SK-N-SH treated with all-trans-retinoic acid at 6 μM for 48 hours (cell line): Measurements from ENCODE around the gene CEP131.

Experiments
- ATAC-seq: fragments of 200-7000 bp; cut with Tn5 transposase; 3 replicates; pipeline ENCODE4 v1.9.1; 2020; ENCODE audit warnings: mild to moderate bottlenecking, moderate library complexity
- ARNTL ChIP-seq: fragments of 450-650 bp; formaldehyde crosslinking; IDR thresholded peaks from 2 replicates; pipeline ENCODE4 v1.5.0; 2020; ENCODE audit warnings: low read depth, mild to moderate bottlenecking, moderate library complexity, borderline replicate concordance
- BACH2 ChIP-seq: fragments of 250-450 bp; sonication (Bioruptor Pico); IDR thresholded peaks from 2 replicates; pipeline ENCODE4 v1.9.0; 2021; ENCODE audit warnings: mild to moderate bottlenecking, borderline replicate concordance
- CSRNP3 ChIP-seq: fragments of 250-450 bp; sonication (Bioruptor Pico); IDR thresholded peaks from 2 replicates; pipeline ENCODE4 v1.5.1; 2021; ENCODE audit warnings: mild to moderate bottlenecking, moderate library complexity
- ESRRG ChIP-seq: fragments of 250-450 bp; sonication (Bioruptor Pico); IDR thresholded peaks from 2 replicates; pipeline ENCODE4 v1.6.1; 2021; ENCODE audit warnings: mild to moderate bottlenecking
- GLIS3 ChIP-seq: fragments of 250-450 bp; sonication (Bioruptor Pico); IDR thresholded peaks from 2 replicates; pipeline ENCODE4 v1.5.0; 2020; ENCODE audit warnings: mild to moderate bottlenecking, moderate library complexity
- ISL1 ChIP-seq: fragments of 250-450 bp; sonication (Bioruptor Pico); IDR thresholded peaks from 2 replicates; pipeline ENCODE4 v2.1.2; 2022; ENCODE audit warnings: mild to moderate bottlenecking, moderate library complexity
- OSR1 ChIP-seq: fragments of 250-450 bp; sonication (Bioruptor Pico); IDR thresholded peaks from 2 replicates; pipeline ENCODE4 v1.8.0; 2022; ENCODE audit warnings: moderate library complexity, mild to moderate bottlenecking, inconsistent platforms
- PATZ1 ChIP-seq: fragments of 250-450 bp; sonication (Bioruptor Pico); IDR thresholded peaks from 2 replicates; pipeline ENCODE4 v1.8.0; 2020; ENCODE audit warnings: mild to moderate bottlenecking, moderate library complexity, borderline replicate concordance
- POU6F1 ChIP-seq: fragments of 250-450 bp; sonication (Bioruptor Pico); IDR thresholded peaks from 2 replicates; pipeline ENCODE4 v1.8.0; 2021; ENCODE audit warnings: low read depth, mild to moderate bottlenecking, moderate library complexity, borderline replicate concordance
- PPARA ChIP-seq: fragments of 250-450 bp; sonication (Bioruptor Pico); IDR thresholded peaks from 2 replicates; pipeline ENCODE4 v1.5.0; 2020; ENCODE audit warnings: mild to moderate bottlenecking, borderline replicate concordance
- RARB ChIP-seq: fragments of 250-450 bp; sonication (Bioruptor Pico); IDR thresholded peaks from 2 replicates; pipeline ENCODE4 v1.8.0; 2021; ENCODE audit warnings: mild to moderate bottlenecking, moderate library complexity
- SNAI2 ChIP-seq: fragments of 250-450 bp; sonication (Bioruptor Pico); IDR thresholded peaks from 2 replicates; pipeline ENCODE4 v1.5.0; 2020; ENCODE audit warnings: mild to moderate bottlenecking, moderate library complexity
- TCF4 ChIP-seq: fragments of 250-450 bp; sonication (Bioruptor Pico); IDR thresholded peaks from 2 replicates; pipeline ENCODE4 v1.8.0; 2021; ENCODE audit warnings: mild to moderate bottlenecking, moderate library complexity, borderline replicate concordance
- TOX ChIP-seq: fragments of 250-450 bp; sonication (Bioruptor Pico); IDR thresholded peaks from 2 replicates; pipeline ENCODE4 v1.8.0; 2021; ENCODE audit warnings: mild to moderate bottlenecking, moderate library complexity, borderline replicate concordance
- ZC3H10 ChIP-seq: fragments of 250-450 bp; sonication (Bioruptor Pico); IDR thresholded peaks from 2 replicates; pipeline ENCODE4 v1.5.1; 2021; ENCODE audit warnings: mild to moderate bottlenecking, moderate library complexity
- ZFP3 ChIP-seq: fragments of 250-450 bp; sonication (Bioruptor Pico); IDR thresholded peaks from 2 replicates; pipeline ENCODE4 v1.5.0; 2020; ENCODE audit warnings: mild to moderate bottlenecking, moderate library complexity
- ZFP30 ChIP-seq: fragments of 450-650 bp; formaldehyde crosslinking; IDR thresholded peaks from 2 replicates; pipeline ENCODE4 v1.5.0; 2022; ENCODE audit warnings: mild to moderate bottlenecking, moderate library complexity
- ZNF565 ChIP-seq: fragments of 450-650 bp; formaldehyde crosslinking; conservative IDR thresholded peaks from 2 replicates; pipeline ENCODE4 v1.5.0; 2020; ENCODE audit warnings: low read depth, mild to moderate bottlenecking, moderate library complexity
- ZNF70 ChIP-seq: fragments of 450-650 bp; formaldehyde crosslinking; IDR thresholded peaks from 2 replicates; pipeline ENCODE4 v1.5.0; 2020; ENCODE audit warnings: mild to moderate bottlenecking, moderate library complexity
- ZNF8 ChIP-seq: fragments of 450-650 bp; formaldehyde crosslinking; IDR thresholded peaks from 2 replicates; pipeline ENCODE4 v1.5.0; 2020; ENCODE audit warnings: mild to moderate bottlenecking, moderate library complexity
- TF ChIP-seq, protein P1 (sequence below): fragments of 250-450 bp; sonication (Bioruptor Pico); IDR thresholded peaks from 2 replicates; pipeline ENCODE4 v1.5.0; 2020; ENCODE audit warnings: mild to moderate bottlenecking, moderate library complexity
- TF ChIP-seq, protein P2 (sequence below): fragments of 250-450 bp; sonication (Bioruptor Pico); IDR thresholded peaks from 2 replicates; pipeline ENCODE4 v1.5.1; 2020; ENCODE audit warnings: low read depth, mild to moderate bottlenecking, moderate library complexity

Gene CEP131

GRCh38 chr17:81270279-81270678, 47.5 kb upstream of the CEP131 start:
- TF ChIP-seq ISL1 (CRISPR knock-in tag) (no peak), ESRRG (CRISPR knock-in tag) (no peak), BACH2 (no peak), ARNTL (CRISPR knock-in tag) (no peak)
- TF ChIP-seq, protein P1, sequence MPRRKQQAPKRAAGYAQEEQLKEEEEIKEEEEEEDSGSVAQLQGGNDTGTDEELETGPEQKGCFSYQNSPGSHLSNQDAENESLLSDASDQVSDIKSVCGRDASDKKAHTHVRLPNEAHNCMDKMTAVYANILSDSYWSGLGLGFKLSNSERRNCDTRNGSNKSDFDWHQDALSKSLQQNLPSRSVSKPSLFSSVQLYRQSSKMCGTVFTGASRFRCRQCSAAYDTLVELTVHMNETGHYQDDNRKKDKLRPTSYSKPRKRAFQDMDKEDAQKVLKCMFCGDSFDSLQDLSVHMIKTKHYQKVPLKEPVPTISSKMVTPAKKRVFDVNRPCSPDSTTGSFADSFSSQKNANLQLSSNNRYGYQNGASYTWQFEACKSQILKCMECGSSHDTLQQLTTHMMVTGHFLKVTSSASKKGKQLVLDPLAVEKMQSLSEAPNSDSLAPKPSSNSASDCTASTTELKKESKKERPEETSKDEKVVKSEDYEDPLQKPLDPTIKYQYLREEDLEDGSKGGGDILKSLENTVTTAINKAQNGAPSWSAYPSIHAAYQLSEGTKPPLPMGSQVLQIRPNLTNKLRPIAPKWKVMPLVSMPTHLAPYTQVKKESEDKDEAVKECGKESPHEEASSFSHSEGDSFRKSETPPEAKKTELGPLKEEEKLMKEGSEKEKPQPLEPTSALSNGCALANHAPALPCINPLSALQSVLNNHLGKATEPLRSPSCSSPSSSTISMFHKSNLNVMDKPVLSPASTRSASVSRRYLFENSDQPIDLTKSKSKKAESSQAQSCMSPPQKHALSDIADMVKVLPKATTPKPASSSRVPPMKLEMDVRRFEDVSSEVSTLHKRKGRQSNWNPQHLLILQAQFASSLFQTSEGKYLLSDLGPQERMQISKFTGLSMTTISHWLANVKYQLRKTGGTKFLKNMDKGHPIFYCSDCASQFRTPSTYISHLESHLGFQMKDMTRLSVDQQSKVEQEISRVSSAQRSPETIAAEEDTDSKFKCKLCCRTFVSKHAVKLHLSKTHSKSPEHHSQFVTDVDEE (CRISPR knock-in tag): no peak
- no peak for ATAC-seq

- no peak for ATAC-seq
- no peak for TF ChIP-seq SNAI2
- no peak for TF ChIP-seq BACH2
- no peak for TF ChIP-seq ESRRG (CRISPR knock-in tag)
- TF ChIP-seq RARB (CRISPR knock-in tag): no peak
- no peak for TF ChIP-seq POU6F1 (CRISPR knock-in tag)
- TF ChIP-seq TOX (CRISPR knock-in tag): no peak
- TF ChIP-seq ZC3H10 (CRISPR knock-in tag): no peak
- no peak for TF ChIP-seq ARNTL (CRISPR knock-in tag)
- TF ChIP-seq ZNF70 (CRISPR knock-in tag): no peak
- TF ChIP-seq ZFP30 (CRISPR knock-in tag): no peak
- no peak for TF ChIP-seq ZNF8 (CRISPR knock-in tag)
- TF ChIP-seq, protein P1 (CRISPR knock-in tag): no peak
- no peak for TF ChIP-seq ZFP3 (CRISPR knock-in tag)
- TF ChIP-seq PPARA: no peak
- TF ChIP-seq OSR1 (CRISPR knock-in tag): no peak
- TF ChIP-seq ZNF565 (CRISPR knock-in tag): no peak
- no peak for TF ChIP-seq TCF4
These were observed 44.8 kb upstream of the CEP131 start for GRCh38 chr17:81267390-81268067.

- no peak for ATAC-seq
- TF ChIP-seq TCF4: no peak
- no peak for TF ChIP-seq ARNTL (CRISPR knock-in tag)
- no peak for TF ChIP-seq OSR1 (CRISPR knock-in tag)
- TF ChIP-seq, protein P2, sequence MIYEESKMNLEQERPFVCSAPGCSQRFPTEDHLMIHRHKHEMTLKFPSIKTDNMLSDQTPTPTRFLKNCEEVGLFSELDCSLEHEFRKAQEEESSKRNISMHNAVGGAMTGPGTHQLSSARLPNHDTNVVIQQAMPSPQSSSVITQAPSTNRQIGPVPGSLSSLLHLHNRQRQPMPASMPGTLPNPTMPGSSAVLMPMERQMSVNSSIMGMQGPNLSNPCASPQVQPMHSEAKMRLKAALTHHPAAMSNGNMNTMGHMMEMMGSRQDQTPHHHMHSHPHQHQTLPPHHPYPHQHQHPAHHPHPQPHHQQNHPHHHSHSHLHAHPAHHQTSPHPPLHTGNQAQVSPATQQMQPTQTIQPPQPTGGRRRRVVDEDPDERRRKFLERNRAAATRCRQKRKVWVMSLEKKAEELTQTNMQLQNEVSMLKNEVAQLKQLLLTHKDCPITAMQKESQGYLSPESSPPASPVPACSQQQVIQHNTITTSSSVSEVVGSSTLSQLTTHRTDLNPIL (CRISPR knock-in tag): no peak
- no peak for TF ChIP-seq CSRNP3 (CRISPR knock-in tag)
- no peak for TF ChIP-seq SNAI2
- TF ChIP-seq ZFP30 (CRISPR knock-in tag): no peak
- TF ChIP-seq PATZ1 (CRISPR knock-in tag): no peak
- TF ChIP-seq ZC3H10 (CRISPR knock-in tag): no peak
- TF ChIP-seq ZNF565 (CRISPR knock-in tag): no peak
- no peak for TF ChIP-seq ZFP3 (CRISPR knock-in tag)
- no peak for TF ChIP-seq ZNF8 (CRISPR knock-in tag)
- no peak for TF ChIP-seq GLIS3 (CRISPR knock-in tag)
- no peak for TF ChIP-seq PPARA
- TF ChIP-seq RARB (CRISPR knock-in tag): no peak
- TF ChIP-seq TOX (CRISPR knock-in tag): no peak
These were observed 42.8 kb upstream of the CEP131 start for GRCh38 chr17:81265576-81265975.
